Stimulated activated naive CD8-positive, alpha-beta T cell treated with anti-CD3 and anti-CD28 coated beads, Interleukin-15, Interleukin-2, amounts not matched to agents 100 U/mL and 50 U/mL, for 24 hours (primary cell): ENCODE data around the gene ACAP2.

Experiments used
- ATAC-seq: fragments of 150-1000 bp; cut with Tn5 transposase; one replicate; pipeline ENCODE4 v1.10.0; 2021
- DNase-seq: peaks from one replicate; pipeline ENCODE4 v3.0.0; 2021

The ACAP2 gene

GRCh38 chr3:195286115-195286872 is 156.5 kb downstream of the ACAP2 start:
- no peak for DNase-seq
- ATAC-seq = no peak

- DNase-seq (no peak), ATAC-seq (no peak)
These were observed 157.4 kb downstream of the ACAP2 start for GRCh38 chr3:195285372-195285771.

DNA sequence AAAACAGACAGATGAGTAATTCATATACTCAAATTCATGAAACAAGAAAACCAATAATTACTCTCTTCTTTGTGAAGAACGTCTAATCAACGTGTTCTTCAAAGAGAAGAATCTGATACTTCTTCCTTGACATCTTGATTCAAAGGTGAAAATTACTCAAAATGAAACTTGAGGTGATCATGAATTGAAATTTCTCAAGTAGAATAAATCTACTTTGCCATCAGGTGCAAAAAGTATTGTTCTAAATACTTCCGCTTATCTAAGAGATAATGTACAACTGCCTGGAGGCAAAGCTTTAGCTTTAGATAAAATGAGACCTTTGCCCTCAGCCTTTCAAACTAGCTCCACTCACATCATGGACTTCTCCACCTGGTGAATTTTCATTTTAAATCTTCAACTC is 158.0 kb downstream of the ACAP2 start:
- DNase-seq (no peak), ATAC-seq (no peak)

GRCh38 chr3:195282961-195283360 is 159.9 kb downstream of the ACAP2 start:
- no peak for ATAC-seq
- DNase-seq = no peak

DNA sequence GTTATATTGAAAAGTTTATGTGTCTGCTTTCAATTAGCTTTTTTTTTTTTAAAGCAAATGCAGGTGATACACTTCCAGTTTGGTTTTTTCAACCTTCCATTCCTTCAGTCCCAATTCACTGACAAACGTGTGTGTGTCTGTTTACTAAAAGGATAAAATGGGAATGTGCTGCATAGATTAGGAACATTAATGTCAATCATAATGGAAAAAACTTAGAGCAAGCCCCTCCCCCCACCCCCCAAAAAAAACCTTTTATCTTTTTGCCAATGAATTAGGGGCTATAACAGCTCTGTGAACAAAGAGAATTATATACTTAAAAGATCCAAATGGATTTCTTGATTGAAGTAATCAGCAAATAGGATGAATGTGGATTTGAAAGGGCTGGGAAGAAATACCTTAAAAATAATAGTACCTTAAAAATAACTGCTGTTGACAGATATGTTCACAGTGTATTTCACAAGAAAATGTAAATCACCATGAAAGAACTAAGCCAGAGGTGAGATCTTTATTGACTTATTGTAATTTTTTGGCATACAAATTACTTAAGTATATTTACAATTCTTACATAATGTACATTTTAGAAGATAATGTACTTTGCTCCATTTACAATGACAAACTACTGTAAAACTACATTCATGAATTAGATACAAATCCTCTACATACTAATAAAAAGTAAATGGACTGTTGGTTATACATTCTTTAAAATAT is 168.4 kb downstream of the ACAP2 start:
- DNase-seq (no peak), ATAC-seq (no peak)

DNA sequence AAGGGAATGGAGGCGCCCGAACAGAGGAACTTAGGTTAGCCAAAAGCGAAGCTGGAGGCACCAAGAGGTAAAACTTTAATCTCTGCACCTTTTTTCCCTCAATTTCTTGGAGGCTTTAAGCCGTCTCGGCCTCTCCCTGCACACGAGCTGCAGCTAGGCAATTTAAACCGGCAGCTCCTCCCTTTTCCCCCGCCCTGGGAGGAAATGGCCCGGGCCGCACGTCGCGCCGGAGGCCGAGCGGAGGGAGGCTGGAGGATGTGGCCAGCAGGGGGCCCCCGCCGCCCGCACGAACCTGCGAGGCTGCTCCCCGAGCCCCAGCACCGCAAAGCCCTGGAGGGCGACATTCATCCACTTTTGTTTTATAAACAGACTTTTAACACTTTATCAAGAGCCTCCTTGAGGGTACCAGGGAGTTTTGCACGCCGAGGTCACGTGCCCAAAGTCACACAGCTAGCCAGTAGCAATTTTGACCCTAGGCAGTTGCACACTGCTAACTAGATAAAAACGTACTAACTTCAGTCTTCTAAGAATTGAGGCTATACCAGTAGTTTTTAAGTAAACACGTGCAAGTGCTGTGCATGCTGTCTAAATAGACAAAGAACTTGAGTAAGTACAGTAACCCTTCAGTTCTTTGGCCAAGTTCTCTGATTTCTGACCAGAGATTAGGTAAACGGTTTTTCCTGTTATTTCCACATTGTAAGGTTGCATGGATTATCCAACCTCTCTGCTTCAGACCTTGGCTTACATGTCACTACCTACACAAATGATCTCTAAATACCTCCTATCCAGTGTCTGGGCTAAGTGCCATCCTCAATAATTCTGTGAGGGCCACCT is 171.2 kb downstream of the ACAP2 start:
- DNase-seq = peak; percentile 95
- peak; percentile 86 for ATAC-seq

- DNase-seq (peak; percentile 93), ATAC-seq (peak; percentile 90)
These were observed 171.9 kb downstream of the ACAP2 start, which contains the start of gene XXYLT1 for GRCh38 chr3:195270817-195271409. Gene XXYLT1, minus strand, starts transcription at chr3:195271159. Its CDS starts 101 bp downstream, at chr3:195271058.

DNA sequence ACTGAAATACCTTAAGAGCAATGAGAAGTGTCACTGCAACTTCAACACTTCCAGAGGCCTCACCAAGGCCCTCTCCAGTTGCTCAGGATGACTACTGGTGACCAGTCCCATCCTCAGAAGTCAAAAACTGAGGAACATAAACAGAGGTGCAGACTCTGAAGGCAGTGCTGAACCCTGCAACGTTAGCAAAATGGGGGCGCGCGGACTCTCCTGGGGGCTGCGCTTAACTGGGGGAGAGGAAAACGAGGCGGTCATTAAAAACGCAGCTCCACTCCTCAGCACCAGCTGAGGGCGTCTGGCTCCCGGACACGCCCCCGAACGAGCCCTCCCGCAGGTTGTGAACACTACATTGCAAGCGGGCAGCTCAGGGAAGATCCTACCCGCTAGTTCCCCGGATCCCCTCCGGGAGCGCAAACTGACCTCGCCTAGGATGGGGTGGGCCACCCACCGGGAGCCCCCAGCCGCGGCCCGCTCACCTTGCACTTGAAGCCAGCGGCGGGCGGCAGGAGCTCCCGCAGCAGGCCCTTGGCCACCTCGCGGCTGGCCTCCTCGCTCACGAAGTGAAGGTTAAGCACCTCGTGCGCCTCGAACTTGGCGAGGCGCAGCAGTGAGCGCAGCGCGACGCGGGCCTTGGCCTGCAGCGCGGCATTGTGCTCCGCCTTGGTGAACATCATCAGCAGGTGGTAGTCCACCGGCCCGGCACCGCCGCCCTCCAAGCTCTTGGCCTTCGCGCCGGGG is 172.6 kb downstream of the ACAP2 start:
- DNase-seq (peak; percentile 62), ATAC-seq (peak; percentile 3)

GRCh38 chr3:195269375-195270078 is 173.3 kb downstream of the ACAP2 start:
- no peak for ATAC-seq
- DNase-seq = no peak

GRCh38 chr3:195268576-195269309 is 174.1 kb downstream of the ACAP2 start:
- ATAC-seq = no peak
- no peak for DNase-seq

DNA sequence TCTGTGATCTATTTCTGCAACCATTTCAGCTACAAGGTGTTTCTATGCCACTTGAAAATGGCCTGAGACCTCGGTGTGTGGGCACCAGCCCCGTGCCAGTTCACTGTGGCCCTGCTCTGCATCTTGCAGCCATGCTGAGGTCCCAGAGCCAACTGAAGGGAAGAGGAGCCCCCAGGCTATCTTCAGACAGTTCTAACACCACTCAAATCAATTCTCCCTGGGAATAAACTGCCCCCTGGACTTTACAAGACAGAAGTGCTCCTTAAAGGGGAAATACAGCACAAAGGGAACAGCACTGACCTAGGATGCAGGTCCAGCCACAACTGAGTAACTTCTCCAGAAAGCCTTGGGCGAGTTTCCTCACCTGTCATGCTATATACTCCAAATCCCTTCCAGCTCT is 175.7 kb downstream of the ACAP2 start:
- ATAC-seq (no peak), DNase-seq (no peak)

GRCh38 chr3:195266428-195266827 is 176.4 kb downstream of the ACAP2 start:
- DNase-seq (no peak), ATAC-seq (no peak)

- no peak for ATAC-seq
- no peak for DNase-seq
These were observed 177.3 kb downstream of the ACAP2 start for GRCh38 chr3:195265363-195265976.

DNA sequence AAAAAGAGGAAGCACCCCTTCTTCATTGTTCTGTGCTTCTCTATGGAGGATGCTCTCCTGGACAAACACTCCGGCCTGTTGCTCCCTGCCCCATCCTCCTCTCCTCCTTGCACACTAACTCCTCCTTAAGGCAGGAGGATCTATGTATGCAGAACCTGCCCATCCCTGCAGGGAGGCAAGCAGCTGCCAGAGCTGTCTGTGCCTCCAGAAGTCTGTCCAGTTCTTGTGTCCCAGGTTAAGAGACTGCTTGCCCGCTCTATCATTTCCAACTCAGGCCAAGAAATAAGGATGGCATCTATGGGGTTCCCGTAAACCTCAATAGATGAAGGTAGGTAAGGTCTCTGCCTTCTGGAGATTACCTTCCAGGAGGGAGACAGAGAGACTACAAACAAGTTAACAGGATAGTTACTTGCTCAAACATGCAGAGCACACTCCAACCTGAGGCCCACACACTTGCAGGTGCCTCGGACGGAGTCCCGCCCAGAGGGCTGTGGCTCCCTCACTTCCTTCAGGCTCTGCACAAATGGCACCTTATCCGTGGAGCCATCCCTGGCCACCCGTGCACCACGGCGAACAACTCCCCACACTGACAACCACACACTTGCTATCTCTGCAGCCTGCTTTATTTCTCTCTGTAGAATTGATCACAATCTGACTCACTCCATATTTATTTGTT is 178.8 kb downstream of the ACAP2 start:
- no peak for ATAC-seq

GRCh38 chr3:195263193-195263924 is 179.5 kb downstream of the ACAP2 start:
- DNase-seq (no peak), ATAC-seq (no peak)

More for the DNA sequence above, 178.8 kb downstream of the ACAP2 start:
- DNase-seq = no peak

DNA sequence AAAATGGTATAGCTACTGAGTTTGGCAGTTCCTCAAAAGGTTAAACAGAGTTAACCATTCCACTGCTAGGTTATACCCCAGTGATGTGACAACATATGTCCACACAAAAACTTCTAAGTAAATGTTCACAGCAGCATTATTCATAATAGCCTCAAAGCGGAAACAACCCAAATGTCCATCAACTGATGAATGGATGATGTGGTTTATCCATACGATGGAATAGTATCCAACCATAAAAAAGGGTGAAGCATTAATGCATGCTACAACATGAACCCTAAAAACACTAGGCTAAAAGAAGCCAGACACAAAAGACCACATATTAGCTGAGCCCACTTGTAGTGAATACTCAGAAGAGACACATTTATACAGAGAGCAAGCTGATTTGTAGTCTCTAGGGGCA is 180.9 kb downstream of the ACAP2 start:
- DNase-seq = no peak
- no peak for ATAC-seq

GRCh38 chr3:195260280-195260905 is 182.4 kb downstream of the ACAP2 start:
- DNase-seq (peak; percentile 30), ATAC-seq (no peak)
